ENCODE results near the gene MYCBP2.

The MYCBP2 gene

GRCh38 chr13:77329133-77329910 is 2.4 kb upstream of the MYCBP2 start (continued):
- TF ChIP-seq PRDM4 (tag by site-specific recombination; IDR thresholded peaks at IDR 0.05) (no peak), ZNF449 (tag by site-specific recombination; IDR thresholded peaks at IDR 0.05) (0 out of 2 replicates have a peak, but pooled peaks have one; percentile 30), PRDM1 (tag by site-specific recombination; IDR thresholded peaks at IDR 0.05) (peak; percentile 82), ZBTB10 (tag by site-specific recombination; IDR thresholded peaks at IDR 0.05) (no peak), ZNF600 (tag by site-specific recombination; IDR thresholded peaks at IDR 0.05) (0 out of 2 replicates have a peak, but pooled peaks have one; percentile 28), ZNF366 (tag by site-specific recombination; conservative IDR thresholded peaks at IDR 0.05) (peak; percentile 82), ZBTB44 (tag by site-specific recombination; IDR thresholded peaks at IDR 0.05) (peak; percentile 72), ZNF704 (tag by site-specific recombination; IDR thresholded peaks at IDR 0.05) (no peak), CTCF (tag by site-specific recombination; IDR thresholded peaks at IDR 0.05) (peak; percentile 6; the same call in 1 of the 2 replicates), GLI4 (tag by site-specific recombination; IDR thresholded peaks at IDR 0.05) (no peak), ZNF214 (tag by site-specific recombination; IDR thresholded peaks at IDR 0.05; ENCODE audit: borderline replicate concordance) (no peak), BCL11A (tag by site-specific recombination; IDR thresholded peaks at IDR 0.05; ENCODE audit: low read depth) (no peak), ZFP3 (tag by site-specific recombination; IDR thresholded peaks at IDR 0.05; ENCODE audit: low read depth) (no peak), ZSCAN5A (tag by site-specific recombination; IDR thresholded peaks at IDR 0.05) (no peak), ZNF510 (tag by site-specific recombination; IDR thresholded peaks at IDR 0.05; ENCODE audit: insufficient replicate concordance) (no peak), ZNF639 (tag by site-specific recombination; IDR thresholded peaks at IDR 0.05) (no peak; the same call in 1 of the 2 replicates), ATF2 (tag by site-specific recombination; IDR thresholded peaks at IDR 0.05; ENCODE audit: low read depth) (no peak), ZNF223 (tag by site-specific recombination; IDR thresholded peaks at IDR 0.05) (no peak), ZNF654 (tag by site-specific recombination; IDR thresholded peaks at IDR 0.05; ENCODE audit: low read depth) (no peak), ZNF544 (tag by site-specific recombination; IDR thresholded peaks at IDR 0.05) (no peak), ZNF302 (tag by site-specific recombination; IDR thresholded peaks at IDR 0.05; ENCODE audit: low read depth) (no peak), KLF16 (tag by site-specific recombination; IDR thresholded peaks at IDR 0.05) (no peak)

Data from HEK293 (cell line).